ENCODE data around the gene KCNJ4. TPM values are rescaled to one million over a fixed set of nuclear protein-coding genes. Genes with fewer than 3 reads are reported as not detected.

KCNJ4 gene
- total RNA-seq, 4 donors from 2014 or later = not detected

- no peak for TF ChIP-seq CTCF (IDR thresholded peaks at IDR 0.05; ENCODE audit: low read depth)
These were observed 14.3 kb upstream of the KCNJ4 start for GRCh38 chr22:38469306-38469781.

- no peak for TF ChIP-seq CTCF (IDR thresholded peaks at IDR 0.05; ENCODE audit: low read depth)
These were observed 13.7 kb upstream of the KCNJ4 start for GRCh38 chr22:38468443-38469305.

GRCh38 chr22:38467904-38468442 lies 13.0 kb upstream of the KCNJ4 start, which contains the start of gene KDELR3:
TSS of gene KDELR3 (plus strand) at chr22:38468096. CDS start at chr22:38468234, 138 bp downstream.
- TF ChIP-seq CTCF (IDR thresholded peaks at IDR 0.05; ENCODE audit: low read depth) = no peak

- TF ChIP-seq CTCF (IDR thresholded peaks at IDR 0.05; ENCODE audit: low read depth) = no peak
These were observed 12.5 kb upstream of the KCNJ4 start for GRCh38 chr22:38467438-38467903.

- TF ChIP-seq CTCF (IDR thresholded peaks at IDR 0.05; ENCODE audit: low read depth) = no peak
These were observed 10.9 kb upstream of the KCNJ4 start for GRCh38 chr22:38465673-38466490.

GRCh38 chr22:38464992-38465672 lies 10.1 kb upstream of the KCNJ4 start:
- TF ChIP-seq CTCF (IDR thresholded peaks at IDR 0.05; ENCODE audit: low read depth) = no peak
